HEK293T (cell line): ENCODE results near the gene ELOVL6.

ENCODE experiments used
- BHLHE40 ChIP-seq: fragments of 450-650 bp; IDR thresholded peaks from 2 replicates; pipeline ENCODE4 v1.6.1; 2016; ENCODE audit warnings: mild to moderate bottlenecking, moderate library complexity, borderline replicate concordance
- NFRKB ChIP-seq: fragments of 450-650 bp; IDR thresholded peaks from 2 replicates; pipeline ENCODE4 v1.6.1; 2016; ENCODE audit warnings: mild to moderate bottlenecking, moderate library complexity
- SP1 ChIP-seq: fragments of 450-650 bp; IDR thresholded peaks from 2 replicates; pipeline ENCODE4 v1.6.1; 2017

GRCh38 chr4:110224142-110224541 is 25.7 kb upstream of the ELOVL6 start:
- TF ChIP-seq SP1 (no peak), NFRKB (no peak), BHLHE40 (no peak)
